Measurements from ENCODE around the gene MYBPHL.

DNA sequence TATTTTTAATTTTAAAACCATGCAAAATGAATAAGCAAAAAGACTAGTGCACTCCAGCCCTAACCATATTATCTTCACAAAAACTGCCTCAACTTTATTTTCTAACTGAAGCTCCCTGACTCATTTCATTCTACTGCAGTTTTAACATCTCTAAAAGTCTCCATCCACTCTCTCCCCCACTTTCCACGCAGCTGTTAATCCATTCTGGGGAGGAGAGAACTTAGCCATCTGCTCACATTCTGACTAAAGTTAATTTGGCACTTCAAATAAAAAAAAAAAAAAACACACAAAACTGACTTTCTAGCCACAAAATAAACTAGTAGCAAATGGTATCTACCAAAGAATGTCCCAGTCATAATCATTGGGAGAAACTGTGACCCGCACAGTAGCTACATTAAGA is 5.4 kb upstream of the MYBPHL start:
- no peak for TF ChIP-seq POLR2A (IDR thresholded peaks at IDR 0.05)
- TF ChIP-seq, protein P1, sequence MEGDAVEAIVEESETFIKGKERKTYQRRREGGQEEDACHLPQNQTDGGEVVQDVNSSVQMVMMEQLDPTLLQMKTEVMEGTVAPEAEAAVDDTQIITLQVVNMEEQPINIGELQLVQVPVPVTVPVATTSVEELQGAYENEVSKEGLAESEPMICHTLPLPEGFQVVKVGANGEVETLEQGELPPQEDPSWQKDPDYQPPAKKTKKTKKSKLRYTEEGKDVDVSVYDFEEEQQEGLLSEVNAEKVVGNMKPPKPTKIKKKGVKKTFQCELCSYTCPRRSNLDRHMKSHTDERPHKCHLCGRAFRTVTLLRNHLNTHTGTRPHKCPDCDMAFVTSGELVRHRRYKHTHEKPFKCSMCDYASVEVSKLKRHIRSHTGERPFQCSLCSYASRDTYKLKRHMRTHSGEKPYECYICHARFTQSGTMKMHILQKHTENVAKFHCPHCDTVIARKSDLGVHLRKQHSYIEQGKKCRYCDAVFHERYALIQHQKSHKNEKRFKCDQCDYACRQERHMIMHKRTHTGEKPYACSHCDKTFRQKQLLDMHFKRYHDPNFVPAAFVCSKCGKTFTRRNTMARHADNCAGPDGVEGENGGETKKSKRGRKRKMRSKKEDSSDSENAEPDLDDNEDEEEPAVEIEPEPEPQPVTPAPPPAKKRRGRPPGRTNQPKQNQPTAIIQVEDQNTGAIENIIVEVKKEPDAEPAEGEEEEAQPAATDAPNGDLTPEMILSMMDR (IDR thresholded peaks at IDR 0.05 in 4 of 5, conservative IDR thresholded peaks at IDR 0.05 in 1 of 5): no peak
